ENCODE measurements around the gene TOMM34.

TOMM34 gene

GRCh38 chr20:44928595-44928994 is 31.6 kb downstream of the TOMM34 start:
- DNase-seq: no peak

- no peak for DNase-seq
Observed at GRCh38 chr20:44924541-44924940, 35.7 kb downstream of the TOMM34 start.

GRCh38 chr20:44921447-44921846 is 38.8 kb downstream of the TOMM34 start:
- DNase-seq: no peak

GRCh38 chr20:44918761-44919160 is 41.4 kb downstream of the TOMM34 start:
- DNase-seq: no peak

GRCh38 chr20:44918342-44918741 is 41.9 kb downstream of the TOMM34 start:
- no peak for DNase-seq

GRCh38 chr20:44917399-44917798 is 42.8 kb downstream of the TOMM34 start:
- no peak for DNase-seq

- no peak for DNase-seq
Observed at GRCh38 chr20:44916586-44916985, 43.6 kb downstream of the TOMM34 start.

GRCh38 chr20:44914924-44915323 is 45.3 kb downstream of the TOMM34 start:
- no peak for DNase-seq

- no peak for DNase-seq
Observed at GRCh38 chr20:44912189-44912588, 48.0 kb downstream of the TOMM34 start.

GRCh38 chr20:44911264-44911921 is 48.8 kb downstream of the TOMM34 start:
- DNase-seq: peak; percentile 43

GRCh38 chr20:44910690-44911262 is 49.4 kb downstream of the TOMM34 start:
- no peak for DNase-seq

GRCh38 chr20:44909872-44910689 is 50.1 kb downstream of the TOMM34 start, which contains the start of gene PABPC1L:
PABPC1L (plus strand) TSS chr20:44910060; CDS start chr20:44910144, 84 bp downstream.
- DNase-seq: peak; percentile 76

- no peak for DNase-seq
Observed at GRCh38 chr20:44908987-44909871, 51.0 kb downstream of the TOMM34 start.

GRCh38 chr20:44904377-44904776 is 55.8 kb downstream of the TOMM34 start:
- DNase-seq: no peak

GRCh38 chr20:44901974-44902373 is 58.2 kb downstream of the TOMM34 start:
- no peak for DNase-seq

- DNase-seq: no peak
Observed at GRCh38 chr20:44900231-44900854, 59.9 kb downstream of the TOMM34 start.

- DNase-seq: no peak
Observed at GRCh38 chr20:44897133-44897532, 63.1 kb downstream of the TOMM34 start.

- DNase-seq: no peak
Observed at GRCh38 chr20:44896583-44896982, 63.6 kb downstream of the TOMM34 start.

- no peak for DNase-seq
Observed at GRCh38 chr20:44894959-44895358, 65.2 kb downstream of the TOMM34 start.
